GM12801 (cell line): ENCODE measurements around the gene MAP2K1.

ENCODE experiments used
- TF ChIP-seq, protein P1 (sequence below): IDR thresholded peaks from one replicate; pipeline ENCODE4 v1.5.1; 2011; ENCODE audit warnings: control low read depth; ENCODE audit not compliant: insufficient read length; ENCODE audit errors: extremely low read depth

MAP2K1 gene

DNA sequence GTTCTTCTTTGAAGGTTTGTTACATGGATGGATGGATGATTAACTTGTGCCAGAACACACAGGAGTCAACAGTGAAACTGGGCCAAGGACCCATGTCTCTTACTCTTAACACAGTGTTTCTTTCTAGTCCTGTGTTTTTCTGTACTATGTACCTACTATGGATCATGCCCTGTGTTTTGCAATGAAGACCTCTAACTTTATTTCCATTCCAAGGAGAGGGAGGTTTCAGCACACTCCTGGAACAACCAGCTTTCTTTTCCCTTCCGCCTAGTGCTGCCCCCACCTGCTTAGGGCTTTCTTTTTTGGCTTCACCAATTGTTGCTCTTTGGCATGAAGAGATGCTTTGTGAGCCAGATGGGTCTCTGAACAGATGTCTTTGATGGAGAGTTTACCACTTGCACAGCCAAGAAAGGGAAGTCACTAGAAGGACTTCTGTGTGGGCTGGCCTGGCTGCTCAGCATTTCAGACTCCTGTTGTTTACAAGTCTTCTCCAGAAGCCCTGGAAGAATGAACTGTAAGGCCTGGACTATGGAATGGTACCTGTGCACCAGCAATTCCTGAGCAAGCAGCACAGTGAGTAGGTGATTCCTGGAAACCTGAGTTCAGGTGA lies 66.4 kb downstream of the MAP2K1 start:
- TF ChIP-seq, protein P1, sequence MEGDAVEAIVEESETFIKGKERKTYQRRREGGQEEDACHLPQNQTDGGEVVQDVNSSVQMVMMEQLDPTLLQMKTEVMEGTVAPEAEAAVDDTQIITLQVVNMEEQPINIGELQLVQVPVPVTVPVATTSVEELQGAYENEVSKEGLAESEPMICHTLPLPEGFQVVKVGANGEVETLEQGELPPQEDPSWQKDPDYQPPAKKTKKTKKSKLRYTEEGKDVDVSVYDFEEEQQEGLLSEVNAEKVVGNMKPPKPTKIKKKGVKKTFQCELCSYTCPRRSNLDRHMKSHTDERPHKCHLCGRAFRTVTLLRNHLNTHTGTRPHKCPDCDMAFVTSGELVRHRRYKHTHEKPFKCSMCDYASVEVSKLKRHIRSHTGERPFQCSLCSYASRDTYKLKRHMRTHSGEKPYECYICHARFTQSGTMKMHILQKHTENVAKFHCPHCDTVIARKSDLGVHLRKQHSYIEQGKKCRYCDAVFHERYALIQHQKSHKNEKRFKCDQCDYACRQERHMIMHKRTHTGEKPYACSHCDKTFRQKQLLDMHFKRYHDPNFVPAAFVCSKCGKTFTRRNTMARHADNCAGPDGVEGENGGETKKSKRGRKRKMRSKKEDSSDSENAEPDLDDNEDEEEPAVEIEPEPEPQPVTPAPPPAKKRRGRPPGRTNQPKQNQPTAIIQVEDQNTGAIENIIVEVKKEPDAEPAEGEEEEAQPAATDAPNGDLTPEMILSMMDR: no peak

DNA sequence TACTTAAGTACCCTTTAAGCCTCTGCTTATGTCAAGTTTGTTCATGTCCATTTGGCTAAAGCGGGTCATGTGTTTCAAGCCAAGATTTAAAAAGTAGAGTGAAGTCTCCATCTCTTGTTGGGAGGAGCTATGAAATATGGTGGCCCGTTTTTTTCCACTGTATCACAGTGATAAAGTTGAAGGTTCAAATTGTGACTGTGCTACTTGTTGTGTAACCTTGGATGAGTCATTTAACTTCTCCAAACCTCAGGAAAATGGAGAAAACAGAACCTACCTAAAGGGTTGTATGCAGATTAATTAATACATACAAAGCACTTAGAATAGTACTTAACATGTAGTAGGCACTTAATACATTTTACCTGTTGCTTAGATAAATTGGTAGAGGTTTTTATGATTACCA lies 67.4 kb downstream of the MAP2K1 start:
- TF ChIP-seq, protein P1: no peak

DNA sequence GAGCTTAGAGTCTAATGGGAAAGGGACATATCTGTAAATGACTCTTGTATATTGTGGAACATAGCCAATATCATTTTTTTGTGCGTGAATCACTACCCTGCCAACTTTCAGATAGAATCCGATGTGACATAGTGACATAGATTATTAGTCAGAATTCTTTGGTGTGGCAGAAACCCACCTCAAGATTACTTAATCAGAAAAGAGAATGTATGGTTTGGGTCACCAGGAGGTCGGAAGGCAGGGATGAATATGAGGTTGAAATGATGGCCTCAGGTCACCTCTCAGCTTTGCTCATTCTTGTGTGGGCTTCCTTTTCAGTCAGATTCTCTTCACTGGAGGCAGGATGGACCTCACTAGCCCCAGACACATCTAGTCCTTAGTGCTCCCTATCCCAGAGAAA lies 69.5 kb downstream of the MAP2K1 start:
- TF ChIP-seq, protein P1: no peak

DNA sequence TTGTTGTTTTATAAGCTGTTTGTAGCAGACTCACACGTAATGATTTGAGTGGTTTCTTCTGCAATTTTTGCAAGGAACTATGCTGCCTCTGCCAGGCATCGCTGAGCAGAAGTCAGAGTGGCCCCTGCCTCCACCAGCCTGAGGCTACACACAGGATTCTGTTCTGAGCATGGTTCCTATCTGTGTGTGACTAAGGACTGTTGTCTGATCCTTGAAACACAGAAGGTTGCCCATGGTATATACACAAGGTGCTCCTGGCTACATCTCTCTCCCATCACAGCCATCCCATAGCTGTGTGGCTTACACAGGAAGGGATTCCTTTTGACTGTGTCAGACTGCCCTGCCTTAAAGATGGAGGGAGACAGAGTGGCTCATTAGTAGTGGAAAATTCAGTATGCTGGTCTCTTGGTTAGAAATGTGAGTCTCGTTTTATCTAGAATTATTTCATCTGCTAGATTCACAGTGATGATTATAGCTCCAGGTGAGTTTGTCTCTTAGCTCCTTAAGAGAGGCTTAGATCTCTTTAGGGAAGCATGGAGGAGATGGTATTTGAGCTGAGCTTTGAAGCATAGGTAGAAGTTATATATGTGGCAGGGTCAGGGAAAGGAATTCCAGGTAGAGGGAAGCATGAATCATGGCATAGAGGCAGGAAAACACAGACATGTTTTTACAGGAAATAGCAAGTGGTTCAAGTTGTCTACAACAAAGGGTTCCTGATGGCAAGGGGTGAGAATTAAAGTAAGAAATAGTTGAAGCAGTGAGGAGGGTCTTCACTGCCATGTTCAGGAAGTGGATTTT lies 73.3 kb downstream of the MAP2K1 start:
- TF ChIP-seq, protein P1: no peak

DNA sequence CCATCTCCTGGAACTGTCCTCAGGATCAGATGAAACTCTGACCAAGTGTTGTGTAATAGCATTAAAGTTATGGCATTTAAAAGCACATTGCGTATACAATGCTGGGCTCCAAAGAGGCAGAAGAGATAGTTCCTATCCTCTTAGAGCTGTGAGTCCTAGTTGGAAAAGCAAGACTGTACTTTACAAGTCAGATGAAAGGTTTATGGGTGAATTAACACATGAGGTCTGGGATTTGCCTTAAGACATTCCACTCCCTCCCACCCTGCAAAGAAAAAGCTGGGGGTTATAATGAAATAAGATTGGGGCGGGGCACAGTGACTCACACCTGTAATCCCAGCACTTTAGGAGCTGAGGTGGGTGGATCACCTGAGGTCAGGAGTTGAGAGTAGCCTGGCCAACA lies 75.2 kb downstream of the MAP2K1 start:
- TF ChIP-seq, protein P1: no peak

DNA sequence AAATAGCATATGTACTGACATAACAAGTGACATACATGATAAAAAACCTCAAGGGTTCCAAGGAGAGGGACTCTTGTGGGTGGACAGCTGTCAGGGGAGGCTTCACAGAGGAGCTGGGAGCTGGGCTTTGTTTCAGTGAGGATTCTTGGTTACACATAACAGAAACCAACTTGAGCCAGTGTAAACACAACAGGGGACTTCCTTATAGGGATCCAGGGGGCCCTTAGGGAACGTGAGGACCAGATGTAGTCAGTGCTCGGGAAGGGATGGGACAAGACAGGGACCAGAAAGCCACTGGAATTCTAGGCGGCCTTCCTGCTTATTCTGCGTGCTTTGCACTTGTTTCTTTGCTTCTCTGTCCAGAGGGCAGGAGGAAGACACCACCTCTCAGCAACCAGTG lies 75.9 kb downstream of the MAP2K1 start:
- TF ChIP-seq, protein P1: no peak

DNA sequence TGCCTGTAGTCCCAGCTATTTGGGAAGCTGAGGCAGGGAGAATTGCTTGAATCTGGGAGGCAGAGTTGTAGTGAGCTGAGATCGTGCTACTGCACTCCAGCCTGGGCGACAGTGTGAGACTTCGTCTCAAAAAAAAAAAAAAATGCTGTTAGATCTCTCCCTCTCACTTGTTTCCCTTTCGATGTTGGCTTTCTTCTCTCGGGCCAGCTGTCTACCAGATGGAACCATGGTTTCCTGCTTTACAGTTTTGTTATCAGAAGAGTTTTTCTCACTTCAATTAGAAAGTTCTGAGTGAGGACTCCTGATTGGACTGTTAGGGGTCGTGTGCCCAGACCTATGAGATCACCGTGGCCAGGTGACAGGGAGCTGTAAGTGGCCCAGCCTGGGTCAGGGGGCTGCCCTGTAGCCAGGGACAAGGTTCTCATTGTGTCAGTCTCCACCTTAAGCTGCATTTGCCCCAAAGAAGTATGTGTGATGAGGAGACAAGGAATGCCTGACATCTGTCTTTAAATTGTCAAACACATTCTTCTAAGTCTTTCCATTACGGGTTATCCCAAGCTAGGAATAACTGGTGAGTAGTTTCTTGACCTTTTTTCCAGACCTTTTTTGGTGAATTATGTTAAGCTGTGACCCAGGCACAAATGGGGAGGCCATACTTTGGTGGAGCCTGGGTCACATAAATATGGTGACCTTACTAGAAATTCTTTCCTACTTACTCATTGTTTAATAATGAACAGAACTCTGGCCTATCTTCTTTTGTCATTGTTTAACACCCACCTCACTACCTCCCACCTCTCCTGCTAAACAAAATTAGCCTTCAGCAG lies 85.7 kb downstream of the MAP2K1 start:
- TF ChIP-seq, protein P1: no peak
